Mammary epithelial cell (primary cell): Measurements from ENCODE around the gene SLC5A5.

ENCODE experiments used
- EZH2 ChIP-seq: IDR thresholded peaks from 2 replicates; pipeline ENCODE4 v1.6.1; 2012; ENCODE audit warnings: low read length, inconsistent platforms, borderline replicate concordance
- TF ChIP-seq, protein P1 (sequence below), 2 donors: IDR thresholded peaks in 1 of 2; conservative IDR thresholded peaks in 1 of 2; 2 replicates each; pipeline ENCODE4 v1.5.1; 2011 to 2012; ENCODE audit warnings: inconsistent platforms in 2 of 2, low read length in 2 of 2, mild to moderate bottlenecking in 2 of 2, control low read depth in 1 of 2, low read depth in 1 of 2; ENCODE audit not compliant: insufficient read depth in 1 of 2; ENCODE audit errors: extremely low read depth in 1 of 2

DNA sequence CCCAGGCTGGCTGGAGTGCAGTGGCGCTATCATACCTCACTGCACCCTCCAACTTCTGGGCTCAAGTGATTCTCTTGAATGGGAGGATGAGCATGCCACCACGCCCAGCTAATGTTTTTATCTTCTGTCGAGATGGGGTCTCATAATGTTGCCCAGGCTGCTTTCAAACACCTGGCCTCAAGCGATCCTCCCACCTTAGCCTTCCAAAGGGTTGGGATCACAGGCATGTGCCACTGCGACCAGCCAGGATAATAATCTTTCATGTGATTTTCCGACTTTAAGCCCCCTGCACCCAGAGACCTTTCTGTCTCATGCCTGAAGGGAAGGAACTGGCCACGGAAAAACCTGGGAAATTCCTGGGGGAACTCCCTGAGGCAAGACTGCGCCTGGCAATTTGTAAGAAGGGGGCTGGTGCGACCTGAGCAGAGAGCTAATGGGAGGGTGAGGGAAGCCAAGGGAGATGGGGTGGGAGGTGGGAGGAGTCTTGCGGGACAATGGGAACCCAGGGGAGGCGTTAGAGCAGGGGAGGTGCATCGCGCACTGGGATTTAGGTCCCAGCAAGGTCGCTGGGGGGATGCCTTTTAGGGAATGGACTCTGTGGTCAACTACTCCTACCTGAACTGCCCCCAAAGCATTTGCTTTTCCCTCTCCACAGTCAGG lies 59.9 kb downstream of the SLC5A5 start:
- TF ChIP-seq EZH2: no peak
- TF ChIP-seq, protein P1, sequence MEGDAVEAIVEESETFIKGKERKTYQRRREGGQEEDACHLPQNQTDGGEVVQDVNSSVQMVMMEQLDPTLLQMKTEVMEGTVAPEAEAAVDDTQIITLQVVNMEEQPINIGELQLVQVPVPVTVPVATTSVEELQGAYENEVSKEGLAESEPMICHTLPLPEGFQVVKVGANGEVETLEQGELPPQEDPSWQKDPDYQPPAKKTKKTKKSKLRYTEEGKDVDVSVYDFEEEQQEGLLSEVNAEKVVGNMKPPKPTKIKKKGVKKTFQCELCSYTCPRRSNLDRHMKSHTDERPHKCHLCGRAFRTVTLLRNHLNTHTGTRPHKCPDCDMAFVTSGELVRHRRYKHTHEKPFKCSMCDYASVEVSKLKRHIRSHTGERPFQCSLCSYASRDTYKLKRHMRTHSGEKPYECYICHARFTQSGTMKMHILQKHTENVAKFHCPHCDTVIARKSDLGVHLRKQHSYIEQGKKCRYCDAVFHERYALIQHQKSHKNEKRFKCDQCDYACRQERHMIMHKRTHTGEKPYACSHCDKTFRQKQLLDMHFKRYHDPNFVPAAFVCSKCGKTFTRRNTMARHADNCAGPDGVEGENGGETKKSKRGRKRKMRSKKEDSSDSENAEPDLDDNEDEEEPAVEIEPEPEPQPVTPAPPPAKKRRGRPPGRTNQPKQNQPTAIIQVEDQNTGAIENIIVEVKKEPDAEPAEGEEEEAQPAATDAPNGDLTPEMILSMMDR (conservative IDR thresholded peaks at IDR 0.05 in 1 of 2, IDR thresholded peaks at IDR 0.05 in 1 of 2; ENCODE audit: extremely low read depth in 1 of 2, insufficient read depth in 1 of 2, low read depth in 1 of 2, low read length in 2 of 2): no peak
